ENCODE results near the gene REEP1. TPM values are rescaled to one million over a fixed set of nuclear protein-coding genes. Genes with fewer than 3 reads are reported as not detected.
A peak's percentile ranks its signal among the peaks of the same experiment; 100 is the strongest.

REEP1 gene
- total RNA-seq, 1 experiment from 2014 or later: not detected

DNA sequence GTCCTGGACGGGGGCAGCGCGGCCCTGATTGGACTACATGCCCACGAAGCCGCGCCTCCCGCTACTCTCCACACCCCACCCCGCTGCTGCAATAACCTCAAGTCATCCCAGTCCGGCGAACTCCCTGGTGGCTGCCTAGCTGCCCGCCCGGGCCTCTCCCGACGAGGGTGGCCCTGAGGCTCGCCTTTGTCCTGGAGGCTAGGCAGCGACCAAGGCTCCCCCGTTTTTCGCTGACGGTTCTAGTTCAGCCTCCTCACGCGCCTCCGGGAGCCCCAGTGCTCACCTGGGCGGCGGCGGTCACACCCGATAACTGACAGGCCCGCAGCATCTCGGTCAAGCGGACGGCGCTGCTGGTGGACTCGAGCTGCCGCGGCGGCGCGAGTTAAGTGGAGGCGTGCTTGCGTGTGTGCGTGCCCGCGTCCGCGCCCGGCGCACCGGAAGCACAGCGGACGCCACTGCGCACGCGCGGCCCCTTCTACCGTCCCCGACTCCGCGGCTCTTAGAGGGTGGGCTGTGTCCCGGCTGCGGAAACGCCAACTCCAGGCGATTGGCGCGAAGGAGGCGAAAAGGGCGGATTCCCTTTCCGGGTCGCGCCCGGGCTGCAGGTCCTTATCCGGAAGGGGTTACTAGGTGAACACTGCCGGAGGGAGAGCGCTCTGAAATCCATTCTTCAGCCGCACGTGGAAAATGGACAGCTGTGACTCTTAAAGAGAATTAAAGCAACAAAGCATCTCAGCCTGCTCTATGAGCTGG lies 142.2 kb downstream of the REEP1 start, which contains the start of gene IMMT:
TSS of gene IMMT (minus strand) at position 408 of the 753 bp plus-strand sequence. CDS start at position 328, 80 bp downstream.
- H3K27ac Mint-ChIP-seq (ENCODE audit: low read depth, unreplicated experiment): peak within 1 kb of the TSS; percentile 98
- peak; percentile 96 for DNase-seq (ENCODE audit: unreplicated experiment)
- H3K36me3 Mint-ChIP-seq (ENCODE audit: insufficient read depth, unreplicated experiment): peaks cover 49% of the 10 kb centered on the region
- no TSS peak for BruUV-seq (replicated peaks)
- TF ChIP-seq, protein P1, sequence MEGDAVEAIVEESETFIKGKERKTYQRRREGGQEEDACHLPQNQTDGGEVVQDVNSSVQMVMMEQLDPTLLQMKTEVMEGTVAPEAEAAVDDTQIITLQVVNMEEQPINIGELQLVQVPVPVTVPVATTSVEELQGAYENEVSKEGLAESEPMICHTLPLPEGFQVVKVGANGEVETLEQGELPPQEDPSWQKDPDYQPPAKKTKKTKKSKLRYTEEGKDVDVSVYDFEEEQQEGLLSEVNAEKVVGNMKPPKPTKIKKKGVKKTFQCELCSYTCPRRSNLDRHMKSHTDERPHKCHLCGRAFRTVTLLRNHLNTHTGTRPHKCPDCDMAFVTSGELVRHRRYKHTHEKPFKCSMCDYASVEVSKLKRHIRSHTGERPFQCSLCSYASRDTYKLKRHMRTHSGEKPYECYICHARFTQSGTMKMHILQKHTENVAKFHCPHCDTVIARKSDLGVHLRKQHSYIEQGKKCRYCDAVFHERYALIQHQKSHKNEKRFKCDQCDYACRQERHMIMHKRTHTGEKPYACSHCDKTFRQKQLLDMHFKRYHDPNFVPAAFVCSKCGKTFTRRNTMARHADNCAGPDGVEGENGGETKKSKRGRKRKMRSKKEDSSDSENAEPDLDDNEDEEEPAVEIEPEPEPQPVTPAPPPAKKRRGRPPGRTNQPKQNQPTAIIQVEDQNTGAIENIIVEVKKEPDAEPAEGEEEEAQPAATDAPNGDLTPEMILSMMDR (IDR thresholded peaks at IDR 0.05; ENCODE audit: unreplicated experiment): no peak
- H3K4me1 Mint-ChIP-seq (ENCODE audit: insufficient read depth, unreplicated experiment): peaks cover 14% of the 10 kb centered on the region
- H3K9me3 Mint-ChIP-seq (ENCODE audit: unreplicated experiment): no peaks in the 10 kb centered on the region
- ChIA-PET CTCF (interaction anchor here (0.6 to 0.7 kb wide), 2 partner anchors 26 to 380 kb away, joined by 3 read pairs; no protein-coding TSS in a partner anchor), POLR2A (interaction anchor here (0.8 to 9.4 kb wide), 20 partner anchors 10 to 584 kb away, joined by 3 to 118 read pairs (median 5); partner anchors contain the start of genes C2orf68, KDM3A, POLR1A and PTCD3)
- intact Hi-C loops (cut with micrococcal nuclease): no loop called here
- peak within 1 kb of the TSS; percentile 95 for H3K4me3 Mint-ChIP-seq (ENCODE audit: unreplicated experiment)
- no peaks in the 10 kb centered on the region for H3K27me3 Mint-ChIP-seq (ENCODE audit: insufficient read depth, unreplicated experiment)

GRCh38 chr2:86194751-86195054 lies 142.7 kb downstream of the REEP1 start:
- ChIA-PET CTCF (interaction anchor here (0.6 to 0.9 kb wide), 3 partner anchors 11 to 380 kb away, joined by 3 to 5 read pairs (median 3); no protein-coding TSS in a partner anchor), POLR2A (interaction anchor here (0.7 to 9.4 kb wide), 14 partner anchors 10 to 510 kb away, joined by 3 to 118 read pairs (median 5); partner anchors contain the start of genes KDM3A, POLR1A and PTCD3)
- BruUV-seq (replicated peaks): TSS peak; percentile 41
- peak overlapping the region; percentile 95 for H3K4me3 Mint-ChIP-seq (ENCODE audit: unreplicated experiment)
- no peak for DNase-seq (ENCODE audit: unreplicated experiment)
- peak overlapping the region; percentile 98 for H3K27ac Mint-ChIP-seq (ENCODE audit: low read depth, unreplicated experiment)
- intact Hi-C loops (cut with micrococcal nuclease): no loop called here
- TF ChIP-seq, protein P1 (IDR thresholded peaks at IDR 0.05; ENCODE audit: unreplicated experiment): no peak
- H3K4me1 Mint-ChIP-seq (ENCODE audit: insufficient read depth, unreplicated experiment): peaks cover 17% of the 10 kb centered on the region
- peaks cover 51% of the 10 kb centered on the region for H3K36me3 Mint-ChIP-seq (ENCODE audit: insufficient read depth, unreplicated experiment)
- H3K9me3 Mint-ChIP-seq (ENCODE audit: unreplicated experiment): no peaks in the 10 kb centered on the region
- no peaks in the 10 kb centered on the region for H3K27me3 Mint-ChIP-seq (ENCODE audit: insufficient read depth, unreplicated experiment)

- DNase-seq (ENCODE audit: unreplicated experiment): peak; percentile 11
- ChIA-PET POLR2A (interaction anchor here (0.6 to 9.4 kb wide), 12 partner anchors 9 to 733 kb away, joined by 3 to 118 read pairs (median 5); partner anchors contain the start of genes KDM3A, POLR1A and PTCD3), CTCF (interaction anchor here (0.6 to 0.9 kb wide), 3 partner anchors 10 to 488 kb away, joined by 3 to 5 read pairs (median 3); no protein-coding TSS in a partner anchor)
- H3K4me3 Mint-ChIP-seq (ENCODE audit: unreplicated experiment): peak overlapping the region; percentile 95
- peak overlapping the region; percentile 98 for H3K27ac Mint-ChIP-seq (ENCODE audit: low read depth, unreplicated experiment)
- H3K36me3 Mint-ChIP-seq (ENCODE audit: insufficient read depth, unreplicated experiment): peaks cover 51% of the 10 kb centered on the region
- H3K27me3 Mint-ChIP-seq (ENCODE audit: insufficient read depth, unreplicated experiment): no peaks in the 10 kb centered on the region
- no peaks in the 10 kb centered on the region for H3K9me3 Mint-ChIP-seq (ENCODE audit: unreplicated experiment)
- intact Hi-C loops (cut with micrococcal nuclease): no loop called here
- peaks cover 17% of the 10 kb centered on the region for H3K4me1 Mint-ChIP-seq (ENCODE audit: insufficient read depth, unreplicated experiment)
- no TSS peak for BruUV-seq (replicated peaks)
- TF ChIP-seq, protein P1 (IDR thresholded peaks at IDR 0.05; ENCODE audit: unreplicated experiment): no peak
Measured at GRCh38 chr2:86193901-86194567, 143.4 kb downstream of the REEP1 start.

Data from MCF 10A (cell line).